HPDE6-E6E7 (cell line): ENCODE data around the gene POLG2.

ENCODE experiments used
- DNase-seq: peaks from one replicate; pipeline ENCODE4 v3.0.0; 2011; ENCODE audit warnings: missing footprints; ENCODE audit errors: extremely low spot score

Gene POLG2

GRCh38 chr17:64496786-64497564 lies at the start of gene POLG2:
Gene POLG2 (minus strand): TSS chr17:64497054. CDS start chr17:64496968, 86 bp downstream.
- peak; percentile 93 for DNase-seq

GRCh38 chr17:64544742-64545141 lies 47.9 kb upstream of the POLG2 start:
- DNase-seq = no peak

- no peak for DNase-seq
These were observed 43.4 kb upstream of the POLG2 start for GRCh38 chr17:64540118-64540776.

GRCh38 chr17:64538508-64539130 lies 41.8 kb upstream of the POLG2 start:
- no peak for DNase-seq

- no peak for DNase-seq
These were observed 40.6 kb upstream of the POLG2 start for GRCh38 chr17:64537488-64537887.

- DNase-seq = no peak
These were observed 40.1 kb upstream of the POLG2 start for GRCh38 chr17:64536913-64537312.

- no peak for DNase-seq
These were observed 38.5 kb upstream of the POLG2 start for GRCh38 chr17:64535357-64535756.

- DNase-seq = no peak
These were observed 37.3 kb upstream of the POLG2 start for GRCh38 chr17:64534187-64534586.

GRCh38 chr17:64533784-64534183 lies 36.9 kb upstream of the POLG2 start:
- DNase-seq = no peak

- DNase-seq = no peak
These were observed 35.6 kb upstream of the POLG2 start for GRCh38 chr17:64532409-64532808.

GRCh38 chr17:64531955-64532371 lies 35.1 kb upstream of the POLG2 start:
- no peak for DNase-seq

GRCh38 chr17:64529221-64529620 lies 32.4 kb upstream of the POLG2 start:
- DNase-seq = no peak

- DNase-seq = no peak
These were observed 31.1 kb upstream of the POLG2 start for GRCh38 chr17:64527914-64528313.

- DNase-seq = no peak
These were observed 23.5 kb upstream of the POLG2 start for GRCh38 chr17:64520359-64520758.

- no peak for DNase-seq
These were observed 22.7 kb upstream of the POLG2 start for GRCh38 chr17:64519601-64520000.

- no peak for DNase-seq
These were observed 19.0 kb upstream of the POLG2 start for GRCh38 chr17:64515829-64516228.

- no peak for DNase-seq
These were observed 18.6 kb upstream of the POLG2 start for GRCh38 chr17:64515419-64515818.

- DNase-seq = no peak
These were observed 12.3 kb upstream of the POLG2 start for GRCh38 chr17:64509179-64509578.

- DNase-seq = no peak
These were observed 11.8 kb upstream of the POLG2 start for GRCh38 chr17:64508683-64509082.

- DNase-seq = peak; percentile 65
These were observed 10.5 kb upstream of the POLG2 start for GRCh38 chr17:64507413-64507782.

- DNase-seq = peak; percentile 75
These were observed 9.9 kb upstream of the POLG2 start, which contains the start of gene CEP95 for GRCh38 chr17:64506576-64507412. Gene CEP95 (plus strand): TSS chr17:64506977. CDS start chr17:64507098, 121 bp downstream.

- DNase-seq = peak; percentile 96
These were observed 9.3 kb upstream of the POLG2 start, which contains the start of gene DDX5 for GRCh38 chr17:64506201-64506575. Gene DDX5 (minus strand): TSS chr17:64506289. CDS start chr17:64506119, 170 bp downstream.
